Activated CD4-positive, alpha-beta T cell treated with anti-CD3 and anti-CD28 coated beads, Interleukin-10, Interleukin-2, amounts not matched to agents 100 ng/mL and 50 ng/mL, durations not matched to agents 16 hours and 8 hours (primary cell): ENCODE results near the gene NHLRC2.

Experiments
- DNase-seq: peaks from one replicate; pipeline ENCODE4 v3.0.0-alpha.2; 2020

NHLRC2 gene

DNA sequence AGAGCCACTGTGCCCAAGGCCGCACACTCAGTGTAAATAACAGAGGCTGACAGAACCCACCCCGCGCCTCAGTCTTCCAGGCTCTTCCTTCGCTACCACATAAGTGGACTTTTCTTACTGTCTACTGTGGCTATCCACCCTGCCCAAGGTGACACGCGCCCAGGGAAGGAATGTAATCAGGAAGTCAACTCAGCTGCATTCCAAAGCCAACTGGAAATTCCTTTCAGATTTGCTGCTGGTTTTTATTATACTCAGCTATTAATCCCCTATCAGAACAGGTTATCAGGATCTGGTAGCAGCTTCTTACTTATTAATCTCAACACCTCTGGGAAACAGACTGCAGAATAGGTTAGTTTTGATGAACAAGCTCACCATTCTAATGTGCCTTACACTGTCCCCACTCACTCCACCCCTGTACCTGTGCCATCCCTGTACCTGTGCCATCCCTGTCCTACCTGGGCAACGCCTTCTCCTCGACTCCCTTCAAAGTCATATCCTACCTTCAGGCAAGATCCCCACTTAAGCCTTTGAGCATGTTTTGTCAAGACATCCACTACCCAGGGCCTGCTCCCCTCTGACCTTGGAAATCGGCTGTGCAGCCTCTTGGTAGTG, 90.7 kb downstream of the NHLRC2 start:
- no peak for DNase-seq

DNA sequence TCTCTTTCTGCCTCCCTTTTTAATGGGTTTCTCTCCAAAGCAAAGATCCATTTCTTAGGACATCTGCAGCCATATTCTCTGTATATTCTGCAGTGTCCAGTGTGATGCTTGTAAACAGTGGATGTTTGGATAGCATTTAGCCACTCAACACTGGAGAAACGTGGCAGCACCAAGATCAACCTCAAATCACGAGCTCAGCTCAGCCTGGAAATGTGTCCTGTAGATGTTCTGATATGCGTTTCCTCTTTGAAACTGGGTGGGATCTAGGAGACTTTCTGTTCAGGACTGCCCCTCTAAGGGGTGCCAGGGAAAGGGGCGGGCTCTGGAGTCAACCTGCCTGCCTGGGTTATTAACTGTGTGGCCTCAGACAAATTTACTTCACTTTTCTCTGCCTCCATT, 91.2 kb downstream of the NHLRC2 start:
- DNase-seq, result no peak

DNA sequence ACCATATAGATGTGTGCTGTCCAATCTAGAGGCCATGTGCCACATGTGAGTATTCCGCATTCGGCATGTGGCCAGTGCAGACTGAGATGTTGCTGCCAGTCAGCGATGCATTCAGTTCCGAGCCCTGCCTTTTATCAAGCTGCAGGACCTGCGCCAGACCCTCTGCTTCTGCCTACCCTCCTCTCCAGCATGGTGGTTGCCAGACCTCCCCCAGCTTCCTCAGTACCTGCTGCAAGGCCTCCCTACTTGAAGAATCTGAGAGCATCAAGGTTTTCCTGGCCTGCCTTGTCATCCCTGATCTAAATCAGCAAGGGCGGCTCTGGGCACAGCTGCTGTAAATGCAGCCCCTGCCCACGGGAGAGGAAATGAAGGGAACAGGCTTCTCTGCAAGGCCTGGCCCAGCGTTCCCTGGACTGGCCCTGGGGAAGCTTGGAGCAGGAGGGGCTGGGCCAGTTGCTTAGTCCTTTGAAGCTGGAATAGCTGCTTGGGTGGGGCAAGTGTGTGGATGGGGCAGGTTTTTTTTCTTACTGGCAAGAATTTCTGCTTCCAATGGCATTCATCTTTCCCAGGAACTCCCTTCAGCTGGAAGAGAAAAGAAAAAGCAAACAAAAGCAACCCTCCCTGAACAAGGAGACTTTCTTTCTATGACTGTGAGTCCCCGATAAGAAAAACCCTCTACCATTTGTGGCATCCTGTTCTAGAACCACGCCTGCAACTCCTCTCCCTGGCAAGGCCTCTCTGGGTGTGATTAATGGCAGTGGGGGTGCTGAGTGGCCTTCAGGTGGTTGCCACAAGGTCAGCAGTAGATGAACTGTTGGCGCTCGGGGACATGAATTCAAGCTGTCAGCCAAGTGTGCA, 93.0 kb downstream of the NHLRC2 start:
- peak; percentile 11 for DNase-seq

DNA sequence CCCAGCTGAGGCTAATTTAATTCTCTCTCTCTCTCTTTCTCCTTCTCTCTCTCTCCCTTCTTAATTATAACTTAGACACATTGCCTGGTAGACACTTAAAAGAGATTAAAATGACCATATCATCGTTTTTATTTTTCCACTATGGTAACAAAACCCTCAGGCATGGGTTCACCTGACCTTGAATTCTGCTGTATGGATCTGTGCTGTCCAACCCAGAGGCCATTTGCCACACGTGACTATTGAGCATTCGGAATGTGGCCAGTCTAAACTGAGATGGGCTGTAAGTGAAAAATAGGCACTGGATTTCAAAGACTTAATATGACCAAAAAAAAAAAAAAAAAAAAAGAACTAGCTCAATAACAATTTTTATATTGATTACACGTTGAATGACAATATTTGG, 93.6 kb downstream of the NHLRC2 start:
- no peak for DNase-seq

DNA sequence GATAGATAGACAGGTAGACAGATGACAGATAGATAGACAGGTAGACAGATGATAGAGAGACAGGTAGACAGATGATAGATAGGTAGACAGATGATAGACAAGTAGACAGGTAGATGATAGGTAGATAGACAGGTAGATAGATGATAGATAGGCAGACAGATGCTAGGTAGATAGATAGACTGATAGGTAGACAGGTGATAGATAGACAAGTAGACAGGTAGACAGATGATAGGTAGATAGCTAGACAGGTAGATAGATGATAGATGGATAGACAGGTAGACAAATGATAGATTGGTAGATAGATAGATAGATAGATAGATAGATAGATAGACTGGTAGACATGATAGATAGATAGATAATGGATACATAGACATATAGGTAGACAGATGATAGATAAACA, 95.8 kb downstream of the NHLRC2 start:
- no peak for DNase-seq

DNA sequence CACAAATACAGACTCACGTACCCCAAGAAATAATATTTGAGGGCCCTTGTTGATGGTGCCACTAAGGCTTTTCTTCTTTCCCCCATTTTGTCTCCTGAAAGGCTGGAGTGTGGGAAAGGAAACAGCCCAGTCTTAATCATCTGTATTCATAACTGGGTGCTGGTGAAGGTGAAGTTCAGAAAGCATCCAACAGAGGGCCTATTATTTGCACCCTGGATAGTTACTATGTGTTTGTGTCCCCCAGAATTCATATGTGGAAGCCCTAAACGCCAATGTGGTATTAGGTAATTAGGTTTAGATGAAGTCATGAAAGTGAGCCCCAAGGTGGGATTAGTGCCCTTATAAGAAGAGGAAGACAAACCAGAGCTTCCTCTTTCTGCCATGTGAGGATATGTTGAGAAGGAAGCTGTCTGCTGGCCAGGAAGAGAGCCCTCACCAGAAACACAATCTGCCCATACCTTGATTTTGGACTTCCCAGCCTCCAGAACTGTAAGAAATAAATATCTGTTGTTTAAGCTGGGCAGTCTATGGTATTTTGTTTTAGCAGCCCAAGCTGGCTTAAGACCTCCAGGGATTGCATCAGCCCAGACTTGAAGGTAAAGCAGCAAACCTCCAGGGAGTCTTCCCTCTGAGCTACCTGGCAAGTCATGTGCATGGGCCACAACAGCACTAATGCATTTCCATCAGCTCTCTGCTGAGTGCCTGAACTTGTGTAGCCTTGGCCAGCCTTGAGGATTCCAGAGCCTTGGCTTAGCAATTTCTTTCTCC, 99.2 kb downstream of the NHLRC2 start:
- peak; percentile 13 for DNase-seq

DNA sequence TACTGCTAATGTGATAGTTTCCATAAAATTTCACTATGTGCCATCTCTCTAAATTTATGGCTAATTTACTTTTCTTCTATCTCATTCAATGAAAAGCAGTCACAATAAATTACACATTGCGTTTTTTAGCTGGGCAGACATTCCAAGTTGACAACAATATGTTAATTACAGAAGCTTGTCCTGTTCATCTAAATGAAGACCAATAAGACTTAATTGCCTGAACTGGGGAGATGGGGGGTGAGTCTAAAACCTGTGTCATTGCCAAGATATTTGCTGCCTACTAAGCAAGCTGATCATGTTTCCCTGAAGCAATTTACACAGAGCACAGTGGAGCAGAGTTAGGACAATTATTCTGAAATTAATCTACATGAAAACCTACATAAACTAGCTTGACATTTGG, 99.9 kb downstream of the NHLRC2 start:
- no peak for DNase-seq

DNA sequence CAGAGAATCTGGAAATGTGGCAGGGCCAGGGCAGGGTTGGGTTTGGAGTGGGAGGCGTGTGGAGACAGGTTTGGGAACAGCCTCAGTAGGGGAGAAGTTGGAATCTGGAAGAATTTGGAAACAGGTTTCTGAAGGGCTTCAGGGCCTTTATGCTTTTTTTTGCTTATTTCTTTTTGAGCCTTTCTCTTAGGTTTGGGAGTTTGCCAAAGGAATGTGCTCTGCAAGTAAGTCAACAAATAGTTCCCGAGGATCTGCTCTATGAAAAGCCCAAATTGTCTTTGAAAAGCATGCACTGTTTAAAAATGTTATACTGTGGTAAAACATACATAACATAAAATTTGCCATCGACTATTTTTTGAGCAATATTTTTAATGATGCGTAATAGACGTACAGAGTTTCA, 102.6 kb downstream of the NHLRC2 start:
- DNase-seq, result no peak

DNA sequence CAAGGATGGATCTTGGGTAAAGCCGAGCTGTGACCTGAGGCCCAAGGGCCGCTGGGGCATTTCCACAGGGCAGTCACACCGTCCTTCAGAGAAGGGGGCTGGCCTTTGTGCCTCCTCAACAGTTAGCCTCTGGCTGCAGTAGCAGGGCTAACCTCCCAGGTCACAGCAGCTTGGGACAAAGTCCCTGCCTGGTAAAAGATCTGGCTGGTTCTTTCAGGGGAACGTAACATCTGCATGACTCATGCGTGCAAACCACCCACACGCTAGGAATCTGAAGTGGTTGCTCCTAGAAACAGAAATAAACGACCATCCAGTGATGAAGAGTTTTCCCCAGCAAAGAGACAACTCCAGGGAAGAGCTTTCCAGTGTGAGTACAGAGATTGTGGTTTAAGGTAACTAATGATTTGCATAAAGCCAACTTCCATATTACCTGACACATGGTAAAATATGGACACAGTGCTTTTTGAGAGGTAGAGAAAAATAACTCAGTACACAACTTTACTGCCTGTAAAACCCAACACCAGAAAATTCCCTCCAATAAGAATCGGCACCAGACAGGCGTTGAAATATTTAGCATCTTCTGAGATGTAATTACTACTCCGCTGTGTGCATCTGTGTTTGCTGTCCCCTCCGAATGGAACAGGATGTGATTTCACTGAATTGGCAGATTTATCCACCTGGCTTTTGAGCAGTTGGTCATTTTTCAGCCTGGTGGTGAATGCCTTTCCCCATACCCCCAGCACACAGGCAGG, 104.3 kb downstream of the NHLRC2 start:
- peak; percentile 32 for DNase-seq

DNA sequence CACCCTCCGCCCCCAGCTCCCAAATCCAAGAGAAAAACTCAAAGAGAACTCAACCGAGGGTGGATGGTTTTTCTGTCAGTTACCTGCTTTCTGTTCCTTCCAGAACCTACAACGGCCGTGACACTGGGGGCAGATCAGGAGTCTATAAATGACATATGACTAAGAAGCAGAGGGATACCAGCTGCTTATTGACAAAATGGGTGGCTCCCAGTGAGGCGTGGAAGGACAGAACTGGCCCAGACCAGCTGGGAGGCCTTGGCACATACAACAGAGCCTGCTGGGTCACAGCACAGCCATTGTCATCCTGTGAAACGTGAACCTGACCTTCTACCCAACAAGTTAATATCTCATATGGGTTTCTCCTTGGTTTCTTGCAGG, 104.9 kb downstream of the NHLRC2 start:
- no peak for DNase-seq

DNA sequence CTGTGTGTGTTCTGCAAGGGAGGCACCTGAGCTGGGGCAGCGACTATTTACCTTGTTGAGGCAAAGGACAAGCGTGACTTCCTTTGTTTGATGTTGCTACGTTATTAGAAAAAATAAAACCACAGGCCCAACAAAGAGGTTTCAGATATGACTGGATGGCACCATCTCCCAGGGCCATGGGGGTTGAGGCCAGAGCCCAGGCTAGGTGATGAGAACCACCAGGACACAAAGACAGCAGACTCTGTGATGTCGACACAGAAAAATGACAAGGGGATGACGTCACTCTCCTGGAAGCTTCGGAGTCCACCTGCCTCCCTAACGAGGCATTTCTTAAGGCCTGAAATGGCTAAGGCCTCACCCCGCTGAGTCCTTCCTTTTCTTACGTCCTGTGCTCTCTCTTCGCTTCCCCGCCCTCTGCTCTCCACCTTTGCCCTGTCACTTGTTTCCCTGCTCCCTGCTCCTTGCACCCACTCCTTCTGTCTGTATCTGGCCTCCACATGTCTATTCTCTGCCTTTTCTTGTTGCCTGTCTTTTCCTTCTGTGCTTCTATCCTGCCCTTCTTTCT, 106.2 kb downstream of the NHLRC2 start:
- peak; percentile 74 for DNase-seq

DNA sequence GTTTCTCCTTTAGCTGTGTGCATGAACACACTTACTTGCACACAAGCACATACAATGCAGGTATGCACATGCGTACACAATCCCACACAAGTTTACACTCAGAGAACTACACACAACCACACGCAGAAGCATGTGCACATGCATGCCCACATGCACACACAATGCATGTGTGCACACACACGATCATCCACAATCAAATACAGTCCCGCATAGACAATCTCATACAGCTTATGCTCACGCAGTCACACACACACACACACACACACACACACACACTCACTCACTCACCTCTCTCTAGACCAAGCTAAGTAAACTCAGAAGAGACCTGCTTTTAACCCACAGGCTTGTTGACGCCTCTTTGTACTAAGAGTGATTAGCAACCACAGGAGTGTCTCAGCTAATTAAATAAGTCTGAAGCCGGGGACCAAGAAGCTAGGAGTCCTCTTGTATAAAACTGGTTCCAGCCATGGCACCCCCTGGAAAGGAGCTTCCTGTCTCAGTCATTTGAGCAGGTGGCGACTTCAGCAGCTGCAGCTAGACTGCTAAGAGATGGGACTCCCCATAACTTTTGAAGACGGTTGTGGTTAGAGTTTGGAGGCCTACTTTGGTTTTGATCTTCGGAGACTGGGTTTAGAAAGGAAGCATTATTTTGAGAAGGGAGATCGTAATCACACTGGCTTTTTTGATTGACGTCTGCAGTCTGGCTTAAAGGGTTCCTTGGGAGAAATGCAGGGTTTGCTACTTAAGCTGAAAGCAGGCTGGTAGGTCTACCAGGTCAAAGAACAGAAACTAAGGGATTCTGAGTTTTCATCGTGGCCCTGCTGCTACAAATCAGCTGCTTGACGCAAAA, 106.9 kb downstream of the NHLRC2 start:
- DNase-seq, result peak; percentile 88

DNA sequence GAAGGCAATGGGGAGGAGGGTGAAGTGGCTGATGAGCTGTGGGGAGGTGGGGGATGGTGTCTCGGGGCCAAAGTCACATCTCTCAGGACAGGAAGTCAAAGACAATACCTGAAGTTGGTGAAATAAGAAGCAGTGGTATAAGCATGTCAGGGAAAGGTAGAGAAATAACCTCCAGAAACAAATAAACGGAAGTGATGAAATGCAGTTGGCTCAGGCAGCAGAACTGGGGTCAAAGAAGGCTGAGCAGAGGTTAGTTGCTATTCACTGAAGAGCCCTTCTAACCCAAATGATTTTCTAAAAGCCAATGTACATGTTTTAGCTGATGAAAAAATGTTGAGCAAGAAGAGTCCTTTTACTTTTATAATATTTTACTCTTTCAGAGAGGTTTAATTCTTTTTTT, 110.6 kb downstream of the NHLRC2 start:
- DNase-seq, result no peak

DNA sequence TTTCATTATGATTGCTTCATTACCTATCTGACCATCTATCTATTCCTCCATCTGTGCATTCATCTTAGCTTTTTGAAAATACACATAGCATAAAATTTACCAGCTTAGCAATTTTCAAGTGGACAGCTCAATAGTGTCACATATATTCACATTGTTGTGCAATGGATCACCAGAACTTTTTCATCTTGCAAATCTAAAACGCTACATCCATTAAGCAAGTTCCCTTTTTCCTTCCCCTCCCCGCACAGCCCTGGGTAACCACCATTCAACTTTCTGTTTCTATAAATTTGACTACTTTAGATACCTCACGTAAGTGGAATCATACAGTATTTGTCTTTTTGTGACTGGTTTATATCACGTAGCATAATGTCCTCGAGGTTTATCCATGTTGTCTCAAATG, 111.2 kb downstream of the NHLRC2 start:
- DNase-seq, result no peak
